ENCODE data around the gene SOCS2.

SOCS2 gene

DNA sequence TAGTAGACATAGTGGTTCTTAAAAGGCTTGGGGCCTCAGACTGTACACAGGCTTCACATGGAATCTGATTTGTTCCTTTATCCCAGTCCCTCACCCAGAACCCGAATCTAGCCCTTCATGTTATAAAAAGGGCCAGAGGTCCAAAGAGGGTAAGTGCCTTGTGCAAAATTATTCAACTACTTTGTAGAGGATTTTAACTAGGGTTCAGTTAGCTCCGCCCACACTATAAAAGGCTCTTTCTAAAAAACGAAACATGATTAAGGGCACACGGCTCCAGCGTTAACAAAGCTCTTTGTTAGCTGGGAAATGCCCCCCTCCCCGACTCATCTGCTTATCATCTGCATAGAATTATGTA lies 3.2 kb upstream of the SOCS2 start:
- no peaks in the 10 kb centered on the region for H3K4me1 ChIP-seq (ENCODE audit: control insufficient read depth, insufficient read depth, low read length)
- no peaks in the 10 kb centered on the region for H3K9me3 ChIP-seq (ENCODE audit: control insufficient read depth, insufficient read depth, low read depth, low read length)
- H3K27ac ChIP-seq (ENCODE audit: extremely low read depth, low read depth, low read length): no peak overlapping the region
- TF ChIP-seq ZNF426 (tag by site-specific recombination; IDR thresholded peaks at IDR 0.05): no peak
- TF ChIP-seq KLF9 (tag by site-specific recombination; IDR thresholded peaks at IDR 0.05; ENCODE audit: low read depth): no peak
- no peak for TF ChIP-seq ZSCAN30 (tag by site-specific recombination; IDR thresholded peaks at IDR 0.05)
- no peak for TF ChIP-seq ZSCAN4 (tag by site-specific recombination; IDR thresholded peaks at IDR 0.05)
- TF ChIP-seq YY2 (tag by site-specific recombination; IDR thresholded peaks at IDR 0.05): no peak
- no peak for TF ChIP-seq ZNF292 (tag by site-specific recombination; IDR thresholded peaks at IDR 0.05; ENCODE audit: borderline replicate concordance, low read depth)
- TF ChIP-seq ZNF558 (tag by site-specific recombination; IDR thresholded peaks at IDR 0.05): no peak
- TF ChIP-seq ZNF549 (tag by site-specific recombination; IDR thresholded peaks at IDR 0.05): no peak
- TF ChIP-seq SCRT2 (tag by site-specific recombination; IDR thresholded peaks at IDR 0.05): no peak
- no peak for TF ChIP-seq ZIC2 (tag by site-specific recombination; IDR thresholded peaks at IDR 0.05)
- TF ChIP-seq, protein P1, sequence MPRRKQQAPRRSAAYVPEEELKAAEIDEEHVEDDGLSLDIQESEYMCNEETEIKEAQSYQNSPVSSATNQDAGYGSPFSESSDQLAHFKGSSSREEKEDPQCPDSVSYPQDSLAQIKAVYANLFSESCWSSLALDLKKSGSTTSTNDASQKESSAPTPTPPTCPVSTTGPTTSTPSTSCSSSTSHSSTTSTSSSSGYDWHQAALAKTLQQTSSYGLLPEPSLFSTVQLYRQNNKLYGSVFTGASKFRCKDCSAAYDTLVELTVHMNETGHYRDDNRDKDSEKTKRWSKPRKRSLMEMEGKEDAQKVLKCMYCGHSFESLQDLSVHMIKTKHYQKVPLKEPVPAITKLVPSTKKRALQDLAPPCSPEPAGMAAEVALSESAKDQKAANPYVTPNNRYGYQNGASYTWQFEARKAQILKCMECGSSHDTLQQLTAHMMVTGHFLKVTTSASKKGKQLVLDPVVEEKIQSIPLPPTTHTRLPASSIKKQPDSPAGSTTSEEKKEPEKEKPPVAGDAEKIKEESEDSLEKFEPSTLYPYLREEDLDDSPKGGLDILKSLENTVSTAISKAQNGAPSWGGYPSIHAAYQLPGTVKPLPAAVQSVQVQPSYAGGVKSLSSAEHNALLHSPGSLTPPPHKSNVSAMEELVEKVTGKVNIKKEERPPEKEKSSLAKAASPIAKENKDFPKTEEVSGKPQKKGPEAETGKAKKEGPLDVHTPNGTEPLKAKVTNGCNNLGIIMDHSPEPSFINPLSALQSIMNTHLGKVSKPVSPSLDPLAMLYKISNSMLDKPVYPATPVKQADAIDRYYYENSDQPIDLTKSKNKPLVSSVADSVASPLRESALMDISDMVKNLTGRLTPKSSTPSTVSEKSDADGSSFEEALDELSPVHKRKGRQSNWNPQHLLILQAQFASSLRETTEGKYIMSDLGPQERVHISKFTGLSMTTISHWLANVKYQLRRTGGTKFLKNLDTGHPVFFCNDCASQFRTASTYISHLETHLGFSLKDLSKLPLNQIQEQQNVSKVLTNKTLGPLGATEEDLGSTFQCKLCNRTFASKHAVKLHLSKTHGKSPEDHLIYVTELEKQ (tag by site-specific recombination; IDR thresholded peaks at IDR 0.05; ENCODE audit: borderline replicate concordance): no peak
- TF ChIP-seq, protein P2, sequence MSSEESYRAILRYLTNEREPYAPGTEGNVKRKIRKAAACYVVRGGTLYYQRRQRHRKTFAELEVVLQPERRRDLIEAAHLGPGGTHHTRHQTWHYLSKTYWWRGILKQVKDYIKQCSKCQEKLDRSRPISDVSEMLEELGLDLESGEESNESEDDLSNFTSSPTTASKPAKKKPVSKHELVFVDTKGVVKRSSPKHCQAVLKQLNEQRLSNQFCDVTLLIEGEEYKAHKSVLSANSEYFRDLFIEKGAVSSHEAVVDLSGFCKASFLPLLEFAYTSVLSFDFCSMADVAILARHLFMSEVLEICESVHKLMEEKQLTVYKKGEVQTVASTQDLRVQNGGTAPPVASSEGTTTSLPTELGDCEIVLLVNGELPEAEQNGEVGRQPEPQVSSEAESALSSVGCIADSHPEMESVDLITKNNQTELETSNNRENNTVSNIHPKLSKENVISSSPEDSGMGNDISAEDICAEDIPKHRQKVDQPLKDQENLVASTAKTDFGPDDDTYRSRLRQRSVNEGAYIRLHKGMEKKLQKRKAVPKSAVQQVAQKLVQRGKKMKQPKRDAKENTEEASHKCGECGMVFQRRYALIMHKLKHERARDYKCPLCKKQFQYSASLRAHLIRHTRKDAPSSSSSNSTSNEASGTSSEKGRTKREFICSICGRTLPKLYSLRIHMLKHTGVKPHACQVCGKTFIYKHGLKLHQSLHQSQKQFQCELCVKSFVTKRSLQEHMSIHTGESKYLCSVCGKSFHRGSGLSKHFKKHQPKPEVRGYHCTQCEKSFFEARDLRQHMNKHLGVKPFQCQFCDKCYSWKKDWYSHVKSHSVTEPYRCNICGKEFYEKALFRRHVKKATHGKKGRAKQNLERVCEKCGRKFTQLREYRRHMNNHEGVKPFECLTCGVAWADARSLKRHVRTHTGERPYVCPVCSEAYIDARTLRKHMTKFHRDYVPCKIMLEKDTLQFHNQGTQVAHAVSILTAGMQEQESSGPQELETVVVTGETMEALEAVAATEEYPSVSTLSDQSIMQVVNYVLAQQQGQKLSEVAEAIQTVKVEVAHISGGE (tag by site-specific recombination; conservative IDR thresholded peaks at IDR 0.05; ENCODE audit: low read depth): no peak
- TF ChIP-seq ZNF239 (tag by site-specific recombination; IDR thresholded peaks at IDR 0.05): no peak
- TF ChIP-seq ZNF624 (tag by site-specific recombination; IDR thresholded peaks at IDR 0.05): no peak
- no peak for TF ChIP-seq ZNF473 (tag by site-specific recombination; IDR thresholded peaks at IDR 0.05)
- TF ChIP-seq ZNF211 (tag by site-specific recombination; IDR thresholded peaks at IDR 0.05; ENCODE audit: low read depth): no peak
- no peak for TF ChIP-seq ZNF747 (tag by site-specific recombination; IDR thresholded peaks at IDR 0.05)
- TF ChIP-seq ATF2 (tag by site-specific recombination; IDR thresholded peaks at IDR 0.05; ENCODE audit: low read depth): no peak
- no peak for TF ChIP-seq ZNF280D (tag by site-specific recombination; IDR thresholded peaks at IDR 0.05)
- H3K4me3 ChIP-seq (ENCODE audit: low read depth, low read length): no peak overlapping the region; the same call in 1 of the 2 replicates
- ChIA-PET CTCF (interaction anchor here (0.5 to 5.7 kb wide), 18 partner anchors 11 to 532 kb away, joined by 3 to 60 read pairs (median 3); no protein-coding TSS in a partner anchor), POLR2A (interaction anchor here (0.6 to 1.1 kb wide), 6 partner anchors 42 to 533 kb away, joined by 3 to 4 read pairs (median 4); no protein-coding TSS in a partner anchor)
- peaks cover 0 to 2% of the 10 kb centered on the region in 2 experiments; a peak in 1 of 3 replicates for H3K36me3 ChIP-seq (ENCODE audit: control insufficient read depth in 2 of 2, insufficient read depth in 1 of 2, low read length in 2 of 2)
